ENCODE results near the gene FSTL3.

GRCh38 chr19:726993-727956, 51.1 kb downstream of the FSTL3 start:
- TF ChIP-seq CTCF (IDR thresholded peaks at IDR 0.05; ENCODE audit: borderline replicate concordance, extremely low read depth, low read length, poor library complexity, severe bottlenecking) (no peak), EZH2 (IDR thresholded peaks at IDR 0.05; ENCODE audit: borderline replicate concordance, low read depth, low read length, severe bottlenecking) (no peak)

Data from DND-41 (cell line).